ENCODE results near the gene DCHS2.

DCHS2 gene

GRCh38 chr4:154491341-154492271 is at the start of gene DCHS2:
Gene DCHS2, minus strand, starts transcription at chr4:154491799. Its CDS starts 444 bp downstream, at chr4:154491355.
- peak; percentile 35 for DNase-seq

GRCh38 chr4:154534296-154534695 is 42.7 kb upstream of the DCHS2 start:
- DNase-seq = no peak

GRCh38 chr4:154529728-154530519 is 38.3 kb upstream of the DCHS2 start:
- DNase-seq = no peak

DNA sequence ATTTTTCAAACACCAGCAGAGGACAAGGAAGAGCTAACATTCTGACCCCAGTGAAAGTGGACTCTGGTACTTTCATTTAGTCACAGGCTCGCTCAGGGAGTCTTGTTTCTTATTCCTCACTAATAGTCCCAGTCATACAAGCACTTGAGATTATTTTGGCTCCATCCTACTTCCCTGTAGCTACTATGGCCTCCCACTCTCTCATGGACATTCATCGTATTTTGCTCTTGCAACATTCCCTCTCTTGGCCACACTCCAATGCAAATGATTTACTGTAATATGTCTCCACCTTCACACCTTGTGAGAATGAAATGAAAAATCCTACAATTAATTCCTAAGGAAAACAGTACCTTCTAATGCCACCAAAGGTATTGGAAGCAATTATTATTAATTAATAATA is 37.3 kb upstream of the DCHS2 start:
- no peak for DNase-seq

DNA sequence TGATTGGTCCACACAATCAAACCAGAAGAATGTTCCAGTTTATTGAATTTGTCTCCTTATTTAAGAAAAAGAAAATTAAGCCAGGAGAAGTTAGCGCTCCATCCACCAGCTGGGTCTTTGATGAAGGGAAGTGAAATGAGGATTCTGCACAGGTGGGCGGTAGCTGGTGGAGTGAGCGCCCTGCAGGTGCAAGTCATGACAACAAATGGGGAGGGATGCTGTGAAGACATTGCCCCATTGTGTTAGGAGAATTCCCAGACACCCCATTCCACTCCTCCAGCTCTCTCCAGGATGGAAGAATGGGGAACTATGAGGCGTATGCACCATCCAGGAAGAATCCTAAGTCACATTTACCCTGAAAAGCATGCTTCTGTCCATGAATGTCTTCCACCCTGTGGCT is 35.7 kb upstream of the DCHS2 start:
- no peak for DNase-seq

- DNase-seq = no peak
Observed at GRCh38 chr4:154526151-154526550, 34.6 kb upstream of the DCHS2 start.

DNA sequence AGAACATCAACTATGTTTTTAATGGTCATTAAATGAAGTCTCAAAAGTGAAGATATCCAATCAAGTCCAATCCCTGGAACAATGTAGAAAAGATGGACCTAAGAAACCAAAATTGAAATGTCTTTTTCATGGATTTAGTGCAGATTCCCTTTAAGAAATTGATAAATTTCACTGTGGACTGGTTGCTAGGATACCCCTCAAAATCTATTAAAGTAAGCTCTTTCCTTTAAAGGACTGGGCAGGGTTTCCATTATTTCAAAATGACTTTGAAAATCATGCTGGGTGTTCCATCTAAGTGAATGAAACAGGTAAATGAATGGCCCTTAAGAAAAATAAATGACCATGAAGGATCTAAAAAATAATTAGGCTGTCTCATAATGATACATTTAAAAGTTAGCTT is 30.0 kb upstream of the DCHS2 start:
- no peak for DNase-seq

DNA sequence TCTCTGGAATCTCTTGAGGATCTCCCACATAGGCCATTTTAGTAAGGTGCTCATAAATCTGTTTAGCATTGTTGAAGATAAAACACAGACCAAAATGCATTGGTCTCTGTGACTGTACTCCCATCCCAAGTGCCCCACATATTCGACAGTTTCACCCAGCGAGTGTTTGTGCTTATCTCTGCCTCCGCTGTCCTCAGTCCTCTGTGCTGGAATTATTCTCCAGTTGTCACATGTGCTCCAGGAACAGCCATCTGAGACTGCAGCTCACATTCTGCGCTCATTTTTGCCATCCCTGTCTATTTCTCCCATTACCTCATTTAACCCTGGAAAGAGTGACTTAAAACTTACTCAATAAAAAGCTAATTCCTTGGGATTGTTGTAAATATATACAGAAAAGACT is 27.6 kb upstream of the DCHS2 start:
- no peak for DNase-seq

GRCh38 chr4:154517591-154517990 is 26.0 kb upstream of the DCHS2 start:
- DNase-seq = no peak

GRCh38 chr4:154516318-154517029 is 24.9 kb upstream of the DCHS2 start:
- DNase-seq = no peak

DNA sequence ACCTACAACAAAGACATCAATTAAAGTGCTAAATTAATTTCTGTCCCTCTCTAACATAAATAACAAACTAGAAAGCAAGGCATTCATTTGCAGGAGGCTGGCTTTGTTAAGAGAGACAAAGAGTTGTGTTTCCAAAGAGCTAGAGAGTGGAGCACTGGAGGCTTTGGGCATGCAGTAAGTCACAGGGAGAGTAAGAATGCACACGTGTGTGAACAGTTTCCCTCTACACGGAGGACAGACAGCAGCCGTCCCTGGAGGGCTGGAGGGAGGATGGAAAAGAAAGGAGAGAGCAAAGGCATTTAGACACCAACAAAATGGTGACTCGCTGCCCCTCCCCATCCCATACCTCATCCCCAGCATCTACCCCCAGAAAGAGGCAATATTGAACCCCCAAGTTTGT is 20.4 kb upstream of the DCHS2 start:
- no peak for DNase-seq

GRCh38 chr4:154511548-154511947 is 19.9 kb upstream of the DCHS2 start:
- DNase-seq = no peak

DNA sequence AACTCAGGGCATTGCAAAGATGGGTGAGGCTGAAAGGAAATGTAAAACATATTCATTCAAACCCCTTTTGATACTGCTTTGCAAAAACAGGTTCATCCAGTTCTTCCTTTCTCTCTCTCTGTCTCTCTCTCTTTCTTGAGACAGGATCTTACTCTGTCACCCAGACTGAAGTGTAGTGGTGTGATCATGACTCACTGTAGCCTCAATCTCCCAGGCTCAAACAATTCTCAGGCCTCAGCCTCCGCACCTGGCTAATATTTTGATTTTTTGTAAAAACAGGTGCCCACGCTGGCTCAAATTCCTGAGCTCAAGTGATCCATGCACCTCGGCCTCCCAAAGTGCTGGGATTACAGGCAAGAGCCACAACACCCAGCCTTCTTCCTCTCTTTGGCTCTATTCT is 15.6 kb upstream of the DCHS2 start:
- DNase-seq = no peak

DNA sequence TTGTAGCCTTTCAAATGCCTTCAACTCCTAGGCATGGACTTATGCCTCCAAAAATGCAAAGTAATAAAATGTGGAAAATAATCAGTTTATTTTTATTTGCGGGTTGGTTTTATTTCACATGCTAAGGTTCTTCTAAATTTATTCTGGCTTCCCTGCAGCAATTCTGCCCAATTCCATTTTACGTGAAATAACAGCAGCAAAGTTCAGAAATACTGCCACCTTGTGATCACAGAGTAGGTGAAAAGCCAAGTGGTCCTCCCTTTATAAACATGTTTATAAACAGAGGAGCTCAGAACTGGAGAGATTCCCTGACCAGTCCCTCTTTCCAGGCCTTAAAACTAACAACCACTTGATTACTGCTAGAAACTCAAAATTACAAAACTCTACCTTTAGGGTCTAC is 14.7 kb upstream of the DCHS2 start:
- DNase-seq = no peak

DNA sequence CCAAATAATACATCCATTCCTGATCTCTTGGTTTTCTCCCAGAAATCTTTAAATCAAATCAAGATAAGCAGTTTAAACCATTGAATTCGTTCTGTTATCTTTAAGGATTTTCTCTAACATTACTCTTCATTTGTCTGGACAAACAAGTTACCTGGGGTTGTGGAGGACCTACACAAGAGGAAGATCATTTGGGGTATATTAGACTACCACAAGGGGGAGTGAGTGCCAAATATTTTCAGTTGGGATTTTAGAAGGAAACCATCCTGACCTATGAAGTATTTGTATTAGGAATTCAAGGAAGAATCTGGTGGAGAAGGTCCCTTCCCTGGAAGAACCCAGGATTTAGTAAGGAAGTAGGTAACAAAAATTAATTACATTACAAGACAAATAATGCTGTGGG is 12.0 kb upstream of the DCHS2 start:
- no peak for DNase-seq

DNA sequence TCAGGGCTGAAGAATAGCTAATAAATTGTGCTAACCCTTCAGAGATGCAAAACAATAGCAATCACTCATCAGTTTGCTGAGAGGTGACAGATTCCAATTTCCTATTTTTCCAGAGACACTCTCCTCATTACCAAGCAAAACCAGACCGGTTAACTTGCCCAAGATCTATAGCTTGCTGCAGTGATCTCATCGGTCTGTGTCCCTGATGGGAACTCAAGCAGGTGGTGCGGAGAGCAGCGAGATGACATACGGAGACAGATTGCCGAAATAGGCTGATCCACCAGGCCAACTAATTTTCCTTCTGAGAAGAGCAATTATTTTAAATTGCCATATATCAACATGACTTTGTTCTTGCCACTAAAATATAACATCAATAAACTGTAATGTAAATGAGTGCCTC is 10.5 kb upstream of the DCHS2 start:
- no peak for DNase-seq

GRCh38 chr4:154497889-154498288 is 6.3 kb upstream of the DCHS2 start:
- no peak for DNase-seq

GRCh38 chr4:154495867-154496266 is 4.3 kb upstream of the DCHS2 start:
- DNase-seq = no peak

DNA sequence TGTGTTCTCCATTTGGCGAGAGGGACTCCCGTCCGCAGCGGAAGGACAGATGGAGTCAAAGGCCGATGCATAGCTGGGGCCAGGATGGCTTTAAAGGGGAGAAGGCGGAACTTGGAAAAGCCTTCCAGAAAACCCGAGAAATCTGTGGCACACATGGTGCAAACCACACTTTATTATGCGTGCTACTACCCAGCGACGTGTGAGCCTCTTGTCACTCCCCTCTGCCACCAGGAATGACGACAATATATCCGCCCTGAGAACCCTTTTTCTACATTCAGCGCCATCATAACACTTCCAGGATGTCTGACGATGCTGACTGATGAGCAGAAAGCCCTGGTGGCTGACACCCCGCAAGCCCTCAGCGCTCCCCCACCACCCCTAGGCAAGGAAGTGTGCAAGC is 689 bp upstream of the DCHS2 start:
- no peak for DNase-seq

DNA sequence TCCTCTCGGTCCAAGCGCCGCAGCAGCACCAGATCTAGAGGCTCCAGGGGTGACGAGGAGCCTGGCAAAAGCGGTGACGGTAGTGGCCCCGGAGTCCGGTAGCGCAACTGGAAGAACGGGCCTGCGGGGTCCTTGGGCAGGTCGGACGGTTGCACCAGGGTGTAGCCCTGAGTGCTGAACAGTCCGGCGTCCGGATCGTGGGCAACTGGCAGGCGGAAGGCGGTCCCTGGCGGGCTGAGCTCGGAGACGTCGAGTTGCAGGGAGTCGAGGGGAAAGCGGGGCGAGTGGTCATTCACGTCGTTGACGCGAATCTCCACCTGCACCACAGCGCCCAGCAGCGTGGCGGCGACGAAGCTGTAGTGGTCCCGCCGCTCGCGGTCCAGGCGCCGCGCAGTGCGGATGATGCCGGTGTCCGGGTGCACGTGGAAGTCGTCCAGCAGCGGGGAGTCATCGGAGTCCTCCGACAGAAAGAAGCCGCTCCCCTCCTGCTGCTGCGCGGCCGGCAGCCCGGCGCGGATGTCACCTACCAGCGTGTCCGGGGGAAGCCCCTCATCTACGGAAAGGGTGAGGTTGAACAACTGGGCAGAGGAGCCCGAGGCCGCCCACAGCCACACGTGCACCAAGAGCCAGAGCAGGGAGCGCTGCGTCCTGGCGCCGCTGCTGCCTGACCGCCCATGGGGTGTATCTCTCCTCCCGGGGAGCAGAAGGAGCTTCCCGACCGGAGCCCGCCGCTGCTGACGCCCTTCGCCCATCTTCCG is 837 bp downstream of the DCHS2 start:
- DNase-seq = peak; percentile 35

GRCh38 chr4:154490234-154490582 is 1.4 kb downstream of the DCHS2 start:
- DNase-seq = peak; percentile 11

GRCh38 chr4:154489558-154490233 is 1.9 kb downstream of the DCHS2 start:
- no peak for DNase-seq
